Right lobe of liver (tissue), 6 donors: ENCODE measurements around the gene DDTL. TPM values are rescaled to one million over a fixed set of nuclear protein-coding genes. Genes with fewer than 3 reads are reported as not detected.
"Not testable (repeated sequence)": the region's sequence is repeated elsewhere in the genome, so short reads cannot be mapped to it uniquely, and the experiment has no call there.

Experiments used
- ATAC-seq, 4 donors: fragments of 200-7000 bp; cut with Tn5 transposase; one replicate each; pipeline ENCODE4 v1.9.1; 2020; ENCODE audit warnings: mild to moderate bottlenecking in 4 of 4, moderate library complexity in 4 of 4
- DNase-seq, 3 donors: peaks; one replicate each; pipeline ENCODE4 v3.0.0-alpha.2; 2020
- H3K27ac ChIP-seq, 3 donors: fragments of 200-600 bp; one replicate each; pipeline ENCODE4 v1.8.0; 2022
- H3K27me3 ChIP-seq, 2 donors: fragments of 200-600 bp; one replicate each; pipeline ENCODE4 v1.8.0; 2022
- H3K36me3 ChIP-seq, 4 donors: fragments of 200-600 bp; sonication (generic) in 1 of 4; one replicate each; pipeline versions ENCODE4 v1.5.1 to v1.8.0; 2017 to 2022; ENCODE audit warnings: control low read depth in 1 of 4
- H3K4me1 ChIP-seq, 4 donors: fragments of 200-600 bp; sonication (generic) in 1 of 4; one replicate each; pipeline versions ENCODE4 v1.5.1 to v1.8.0; 2017 to 2022; ENCODE audit warnings: control low read depth in 1 of 4
- H3K4me3 ChIP-seq, 3 donors: fragments of 200-600 bp; one replicate each; pipeline ENCODE4 v1.8.0; 2022
- H3K9me3 ChIP-seq, 4 donors: fragments of 200-600 bp; sonication (generic) in 1 of 4; one replicate each; pipeline versions ENCODE4 v1.5.1 to v1.8.0; 2017 to 2022; ENCODE audit warnings: control low read depth in 1 of 4
- CTCF ChIP-seq, 4 donors: fragments of 200-600 bp in 3 of 4; fragments of 450-650 bp in 1 of 4; IDR thresholded peaks; one replicate each; pipeline versions ENCODE4 v1.5.1 to v1.8.0; 2016 to 2022; ENCODE audit warnings: antibody characterized with exemption in 4 of 4, mild to moderate bottlenecking in 2 of 4
- POLR2A ChIP-seq: fragments of 450-650 bp; IDR thresholded peaks from one replicate; pipeline ENCODE4 v1.6.1; 2017; ENCODE audit warnings: antibody characterized with exemption, mild to moderate bottlenecking
- WGBS: methylation state at CpG from one replicate; pipeline ENCODE4 v1.1.6; 2018; ENCODE audit warnings: low coverage, low lambda C conversion rate; ENCODE audit not compliant: insufficient coverage; ENCODE audit errors: missing lambda C conversion rate; 5-methylcytosine and 5-hydroxymethylcytosine counted together
- intact Hi-C, 2 donors: fragments of 100-400 bp; cut with DNase I; formaldehyde crosslinking; loops; one replicate each; pipeline versions ENCODE4 v1.11.2 to v1.14.1; 2022
- total RNA-seq, 6 experiments: library from RNA; depleted of rRNA in 2 of 6; stranded (reverse); fragments of >200 nt in 2 of 6; fragmentation: NEBNext Ultra II Directional in 3 of 6; extraction: Animal tissue kit (Norgen Biotek cat#: 25700) in 3 of 6; gene quantifications; one replicate each; pipeline versions ENCODE4 v1.1.0 to v1.2.4, GENCODE V29; 2016 to 2023
- donor health status: DM: no; HTN: yes; CAD: no.
- donor health status: DM: no; HTN: no; CAD: no.
- donor health status: DM: no; HTN: no; CAD: no.
- donor health status: DM: no; HTN: yes; CAD: no.
- donor health status: DM: no; HTN: yes; CAD: no.

The DDTL gene
- total RNA-seq, 6 experiments from 2014 or later: 3.5 to 7.1 TPM; not detected in 4

- no peaks in the 10 kb centered on the region for H3K36me3 ChIP-seq
- no peak for DNase-seq
- 52% methylated on average over 5 of the region's 5 CpGs for WGBS
- peak in 2 of 4 donors; percentile 63 to 68 for ATAC-seq
- intact Hi-C loops: no loop called here
- H3K9me3 ChIP-seq: no peaks in the 10 kb centered on the region
- no peak overlapping the region for H3K27ac ChIP-seq
- TF ChIP-seq POLR2A (no peak), CTCF (IDR thresholded peaks at IDR 0.05) (no peak)
- H3K27me3 ChIP-seq: no peaks in the 10 kb centered on the region
- no peak overlapping the region for H3K4me3 ChIP-seq
- no peaks in the 10 kb centered on the region for H3K4me1 ChIP-seq
Observed at GRCh38 chr22:23938328-23939016, 28.2 kb upstream of the DDTL start.

- intact Hi-C loops: no loop called here
- WGBS: 67% methylated on average over 3 of the region's 3 CpGs
Observed at GRCh38 chr22:23939017-23939357, 27.7 kb upstream of the DDTL start.

GRCh38 chr22:23940166-23940565 lies 26.5 kb upstream of the DDTL start:
- ATAC-seq, H3K27me3 ChIP-seq, H3K36me3 ChIP-seq, intact Hi-C loops, H3K27ac ChIP-seq, H3K4me3 ChIP-seq, H3K9me3 ChIP-seq, H3K4me1 ChIP-seq, DNase-seq: not testable (repeated sequence)
- WGBS: no CpG with 5 or more reads among the region's 14 CpGs

More at GRCh38 chr22:23939017-23939357, 27.7 kb upstream of the DDTL start:
- no peak for ATAC-seq
- no peak overlapping the region for H3K27ac ChIP-seq
- no peaks in the 10 kb centered on the region for H3K36me3 ChIP-seq
- no peaks in the 10 kb centered on the region for H3K9me3 ChIP-seq
- TF ChIP-seq CTCF (IDR thresholded peaks at IDR 0.05) (no peak), POLR2A (no peak)
- no peak for DNase-seq
- H3K27me3 ChIP-seq: no peaks in the 10 kb centered on the region
- no peak overlapping the region for H3K4me3 ChIP-seq
- no peaks in the 10 kb centered on the region for H3K4me1 ChIP-seq

- H3K4me1 ChIP-seq, ATAC-seq, H3K9me3 ChIP-seq, H3K27me3 ChIP-seq, H3K27ac ChIP-seq, H3K36me3 ChIP-seq, DNase-seq, intact Hi-C loops, H3K4me3 ChIP-seq: not testable (repeated sequence)
- no CpG with 5 or more reads among the region's 3 CpGs for whole genome bisulfite sequencing
Observed at GRCh38 chr22:23947391-23947790, 19.3 kb upstream of the DDTL start.

GRCh38 chr22:23949764-23950163 lies 16.9 kb upstream of the DDTL start:
- H3K4me1 ChIP-seq, H3K36me3 ChIP-seq, H3K27me3 ChIP-seq, H3K27ac ChIP-seq, DNase-seq, H3K4me3 ChIP-seq, H3K9me3 ChIP-seq, intact Hi-C loops: not testable (repeated sequence)
- peak in 1 of 4 donors; percentile 23 for ATAC-seq
- 69% methylated on average over 5 of the region's 18 CpGs for WGBS

GRCh38 chr22:23951383-23951782 lies 15.3 kb upstream of the DDTL start:
- H3K4me1 ChIP-seq, H3K36me3 ChIP-seq, H3K27ac ChIP-seq, DNase-seq, intact Hi-C loops, H3K27me3 ChIP-seq, H3K4me3 ChIP-seq, H3K9me3 ChIP-seq: not testable (repeated sequence)
- peak in 1 of 4 donors; percentile 10 for ATAC-seq
- 100% methylated on average over 1 of the region's 2 CpGs for WGBS

GRCh38 chr22:23952794-23953405 lies 13.8 kb upstream of the DDTL start:
- H3K36me3 ChIP-seq, H3K9me3 ChIP-seq, H3K4me1 ChIP-seq, DNase-seq, H3K4me3 ChIP-seq, H3K27ac ChIP-seq, H3K27me3 ChIP-seq, intact Hi-C loops: not testable (repeated sequence)
- ATAC-seq: peak in 2 of 4 donors; percentile 5 to 41
- WGBS: 61% methylated on average over 11 of the region's 11 CpGs

GRCh38 chr22:23953485-23953884 lies 13.2 kb upstream of the DDTL start:
- 80% methylated on average over 1 of the region's 4 CpGs for WGBS
- intact Hi-C loops, H3K36me3 ChIP-seq, H3K27ac ChIP-seq, ATAC-seq, H3K4me3 ChIP-seq, DNase-seq, H3K4me1 ChIP-seq, H3K27me3 ChIP-seq, H3K9me3 ChIP-seq: not testable (repeated sequence)

- H3K4me3 ChIP-seq, H3K36me3 ChIP-seq, intact Hi-C loops, H3K27ac ChIP-seq, ATAC-seq, H3K9me3 ChIP-seq, H3K4me1 ChIP-seq, H3K27me3 ChIP-seq, DNase-seq: not testable (repeated sequence)
- 61% methylated on average over 8 of the region's 8 CpGs for WGBS
Observed at GRCh38 chr22:23954193-23954990, 12.3 kb upstream of the DDTL start.
